IMR-90 (cell line): ENCODE results near the gene ERP44. TPM values are rescaled to one million over a fixed set of nuclear protein-coding genes. Genes with fewer than 3 reads are reported as not detected.
A peak's percentile ranks its signal among the peaks of the same experiment; 100 is the strongest.

Experiments used
- ATAC-seq: fragments of 200-7000 bp; cut with Tn5 transposase; 2 replicates; pipeline ENCODE4 v1.9.1; 2020; ENCODE audit warnings: low read depth, mild to moderate bottlenecking, moderate library complexity
- BruUV-seq: library from RNA; stranded (reverse); fragments of 400-500 nt; replicated peaks from 2 replicates; lab custom pipeline; 2021; lab: Mats Ljungman, UMichigan
- CTCF ChIA-PET: fragments of 300-600 bp; formaldehyde crosslinking; extraction: SDS; loops from one replicate; lab custom pipeline; 2021; ENCODE audit warnings: antibody characterized with exemption; lab: Yijun Ruan, JAX
- POLR2A ChIA-PET: fragments of 300-600 bp; sonication (Branson Sonifier 250); formaldehyde crosslinking; loops from one replicate; lab custom pipeline; 2022; ENCODE audit warnings: antibody characterized with exemption; ENCODE audit not compliant: unreplicated experiment; lab: Charles Lee
- DNase-seq: peaks from one replicate; pipeline ENCODE4 v3.0.0; 2013
- H2AFZ ChIP-seq: replicated peaks from 2 replicates; pipeline ENCODE3; 2013; ENCODE audit warnings: low read length, mild to moderate bottlenecking; ENCODE audit not compliant: poor library complexity
- H2AK5ac ChIP-seq: 2 replicates; pipeline ENCODE4 v1.6.1; 2013; ENCODE audit warnings: low read depth, low read length, inconsistent platforms
- H2AK9ac ChIP-seq: replicated peaks from 2 replicates; pipeline ENCODE3; 2013; ENCODE audit warnings: mild to moderate bottlenecking, low read depth, low read length, moderate library complexity; ENCODE audit not compliant: poor library complexity
- H2BK120ac ChIP-seq: 2 replicates; pipeline ENCODE4 v1.6.1; 2013; ENCODE audit warnings: low read depth, low read length, inconsistent platforms
- H2BK15ac ChIP-seq: 3 replicates; pipeline ENCODE4 v1.6.1; 2013; ENCODE audit warnings: low read depth, low read length, inconsistent platforms
- H2BK20ac ChIP-seq: 2 replicates; pipeline ENCODE4 v1.6.1; 2013; ENCODE audit warnings: low read depth, mild to moderate bottlenecking, inconsistent platforms, low read length, moderate library complexity
- H2BK5ac ChIP-seq: 2 replicates; pipeline ENCODE4 v1.6.1; 2013; ENCODE audit warnings: mild to moderate bottlenecking, low read depth, low read length, inconsistent platforms; ENCODE audit not compliant: poor library complexity, severe bottlenecking
- H3K14ac ChIP-seq: replicated peaks from 2 replicates; pipeline ENCODE4 v1.6.1; 2013; ENCODE audit warnings: low read depth, low read length, inconsistent platforms
- H3K18ac ChIP-seq: 2 replicates; pipeline ENCODE4 v1.6.1; 2013; ENCODE audit warnings: low read depth, low read length, control low read depth
- H3K23ac ChIP-seq: 2 replicates; pipeline ENCODE4 v1.6.1; 2013; ENCODE audit warnings: low read depth, low read length, inconsistent platforms
- H3K27ac ChIP-seq: 2 replicates; pipeline ENCODE4 v1.5.1; 2013; ENCODE audit warnings: mild to moderate bottlenecking, control low read depth, low read length; ENCODE audit not compliant: insufficient read depth
- H3K27me3 ChIP-seq: 2 replicates; pipeline ENCODE4 v1.6.1; 2013; ENCODE audit warnings: low read length; ENCODE audit not compliant: control insufficient read depth, insufficient read depth
- H3K36me3 ChIP-seq: 2 replicates; pipeline ENCODE4 v1.6.1; 2013; ENCODE audit warnings: low read length, mixed read lengths; ENCODE audit not compliant: control insufficient read depth, insufficient read depth
- H3K4ac ChIP-seq: 2 replicates; pipeline ENCODE4 v1.6.1; 2013; ENCODE audit warnings: low read depth, low read length, inconsistent platforms
- H3K4me1 ChIP-seq: 2 replicates; pipeline ENCODE4 v1.6.1; 2013; ENCODE audit warnings: low read length, mixed read lengths; ENCODE audit not compliant: control insufficient read depth, insufficient read depth
- H3K4me2 ChIP-seq: 2 replicates; pipeline ENCODE4 v1.6.1; 2013; ENCODE audit warnings: low read depth, mild to moderate bottlenecking, control low read depth, low read length, moderate library complexity
- H3K4me3 ChIP-seq: 2 replicates; pipeline ENCODE4 v1.5.1; 2013; ENCODE audit warnings: low read depth, mild to moderate bottlenecking, control low read depth, low read length, moderate library complexity; ENCODE audit not compliant: insufficient read depth
- H3K56ac ChIP-seq: 2 replicates; pipeline ENCODE4 v1.6.1; 2013; ENCODE audit warnings: low read length, inconsistent platforms; ENCODE audit not compliant: insufficient read depth; ENCODE audit errors: extremely low read depth
- H3K79me1 ChIP-seq, 2 experiments: 2 replicates each; pipeline ENCODE4 v1.6.1; 2013; ENCODE audit warnings: low read length in 2 of 2, inconsistent platforms in 1 of 2, low read depth in 1 of 2
- H3K9ac ChIP-seq: 2 replicates; pipeline ENCODE4 v1.6.1; 2013; ENCODE audit warnings: low read depth, low read length, control low read depth
- H3K9me1 ChIP-seq: 2 replicates; pipeline ENCODE4 v1.6.1; 2013; ENCODE audit warnings: low read length, inconsistent platforms; ENCODE audit not compliant: insufficient read depth
- H3K9me3 ChIP-seq: 2 replicates; pipeline ENCODE4 v1.6.1; 2013; ENCODE audit warnings: low read length; ENCODE audit not compliant: control insufficient read depth, insufficient read depth
- H4K20me1 ChIP-seq: 2 replicates; pipeline ENCODE4 v1.6.1; 2013; ENCODE audit warnings: low read length, inconsistent platforms; ENCODE audit not compliant: insufficient read depth
- H4K5ac ChIP-seq: 2 replicates; pipeline ENCODE4 v1.6.1; 2013; ENCODE audit warnings: mild to moderate bottlenecking, low read depth, low read length, control low read depth
- H4K8ac ChIP-seq, 2 experiments: 2 replicates each; pipeline ENCODE4 v1.6.1; 2013; ENCODE audit warnings: low read depth in 2 of 2, low read length in 2 of 2, control low read depth in 1 of 2, inconsistent platforms in 1 of 2
- H4K91ac ChIP-seq: 2 replicates; pipeline ENCODE4 v1.6.1; 2013; ENCODE audit warnings: low read depth, low read length, inconsistent platforms; ENCODE audit not compliant: insufficient read depth
- MAFK ChIP-seq: IDR thresholded peaks from 2 replicates; pipeline ENCODE4 v1.6.1; 2012; ENCODE audit warnings: low read depth, low read length, improper control_type of control experiment
- SMC3 ChIP-seq: fragments of 150-350 bp; IDR thresholded peaks from 2 replicates; pipeline ENCODE4 v1.6.1; 2016; ENCODE audit warnings: low read depth, mild to moderate bottlenecking, antibody characterized with exemption, low read length, moderate library complexity
- WGBS, 2 experiments: methylation state at CpG; one replicate each; pipeline versions ENCODE4 v1.1.5 to v1.1.7; 2013; ENCODE audit warnings: missing lambda C conversion rate in 2 of 2; ENCODE audit not compliant: insufficient read length in 1 of 2; ENCODE audit errors: extremely low coverage in 2 of 2; 5-methylcytosine and 5-hydroxymethylcytosine counted together
- dilution Hi-C: fragments of 300-500 bp; cut with HindIII; formaldehyde crosslinking; loops from one replicate; pipeline ENCODE4 v1.14.3; 2018; ENCODE audit warnings: low sequenced_read_pairs; ENCODE audit not compliant: unreplicated experiment
- in situ Hi-C: fragments of 300-500 bp; cut with MboI; formaldehyde crosslinking; loops from 3 replicates; pipeline ENCODE4 v1.14.3; 2019; ENCODE audit warnings: low sequenced_read_pairs, inconsistent platforms, mixed read lengths
- intact Hi-C: fragments of 100-400 bp; cut with micrococcal nuclease; formaldehyde crosslinking; loops from 2 replicates; pipeline ENCODE4 v1.10.0; 2022
- polyA plus RNA-seq, 3 experiments: library from polyadenylated mRNA; depleted of rRNA; stranded (reverse); fragments of >200 nt; gene quantifications; 2 replicates each; pipeline ENCODE4 v1.2.3, GENCODE V29; 2012; ENCODE audit warnings: low replicate concordance in 1 of 3
- total RNA-seq: library from RNA; depleted of rRNA; stranded (reverse); fragments of >200 nt; gene quantifications from 2 replicates; pipeline ENCODE4 v1.2.3, GENCODE V29; 2012

The ERP44 gene
- total and polyA plus RNA-seq, 2 of the 4 experiments (the other 2 are of a cell fraction) = 9.1 to 13.5 TPM

DNA sequence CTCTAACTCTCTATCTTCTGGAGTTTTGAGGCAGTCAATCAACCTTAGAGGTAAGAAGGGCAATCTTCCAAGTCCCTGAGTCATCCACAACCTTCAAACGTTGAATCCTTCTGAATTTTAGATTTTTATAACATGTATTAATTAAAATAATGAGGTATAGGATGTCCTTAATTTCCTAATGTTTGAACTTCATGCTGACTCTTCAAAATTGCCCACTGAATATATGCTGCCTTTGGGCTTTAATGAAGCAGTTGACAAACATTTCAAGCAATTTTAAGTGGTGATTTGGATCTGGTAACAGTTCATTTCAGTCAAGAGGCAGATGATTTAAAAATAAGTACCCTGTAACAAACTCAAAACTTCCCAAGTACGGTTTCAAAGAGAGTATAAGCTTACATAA is 26.0 kb downstream of the ERP44 start:
- no CpG with 5 or more reads among the region's 2 CpGs for WGBS, 2 experiments
- no peak overlapping the region for H3K56ac ChIP-seq
- no TSS peak for BruUV-seq
- H2BK20ac ChIP-seq = no peak overlapping the region
- ChIA-PET CTCF (interaction anchor here (0.5 to 1.6 kb wide), 3 partner anchors 9 to 910 kb away, joined by 3 read pairs; no protein-coding TSS in a partner anchor), POLR2A (no interaction called here)
- no peak overlapping the region for H3K27ac ChIP-seq
- intact Hi-C loops = no loop called here
- no peak overlapping the region for H2AK5ac ChIP-seq
- no peak overlapping the region for H2AK9ac ChIP-seq
- no peak overlapping the region for H4K5ac ChIP-seq
- no peaks in the 10 kb centered on the region for H3K27me3 ChIP-seq
- H4K8ac ChIP-seq = no peak overlapping the region
- DNase-seq (no peak), ATAC-seq (no peak)
- H2BK5ac ChIP-seq = no peak overlapping the region
- dilution Hi-C loops = no loop called here
- no peak overlapping the region for H2AFZ ChIP-seq
- no peak overlapping the region for H4K91ac ChIP-seq
- no peak overlapping the region for H3K14ac ChIP-seq
- 0 out of 2 replicates have a peak, but pooled peaks cover 3% of the 10 kb centered on the region for H3K9me1 ChIP-seq
- no peak overlapping the region for H3K4ac ChIP-seq
- TF ChIP-seq MAFK = 0 out of 2 replicates have a peak, but pooled peaks have one; percentile 23
- no peak for TF ChIP-seq SMC3
- H3K4me3 ChIP-seq = no peak overlapping the region
- no peak overlapping the region for H3K9ac ChIP-seq
- no peaks in the 10 kb centered on the region for H3K9me3 ChIP-seq
- peaks cover 4% of the 10 kb centered on the region for H3K4me1 ChIP-seq
- no peak overlapping the region for H3K18ac ChIP-seq
- no peak overlapping the region for H3K4me2 ChIP-seq
- H3K23ac ChIP-seq = no peak overlapping the region
- peaks cover 31% of the 10 kb centered on the region for H4K20me1 ChIP-seq
- H3K36me3 ChIP-seq = no peaks in the 10 kb centered on the region
- H2BK15ac ChIP-seq = no peak overlapping the region
- peaks cover 34 to 52% of the 10 kb centered on the region in 2 experiments for H3K79me1 ChIP-seq
- no peak overlapping the region for H2BK120ac ChIP-seq
- in situ Hi-C loops = no loop called here
